OCI-M1 (cell line): ENCODE data around the gene KATNAL1.

Source experiments
- DNase-seq: peaks from one replicate; lab custom pipeline; 2025; lab: John Stamatoyannopoulos, UW

Gene KATNAL1

GRCh38 chr13:30163441-30163840, 143.9 kb downstream of the KATNAL1 start:
- no peak for DNase-seq

- DNase-seq: no peak
These were observed 147.9 kb downstream of the KATNAL1 start for GRCh38 chr13:30159446-30159839.

- no peak for DNase-seq
These were observed 148.4 kb downstream of the KATNAL1 start for GRCh38 chr13:30158774-30159445.

GRCh38 chr13:30157616-30157993, 149.7 kb downstream of the KATNAL1 start:
- no peak for DNase-seq

- no peak for DNase-seq
These were observed 150.3 kb downstream of the KATNAL1 start for GRCh38 chr13:30156826-30157615.

- DNase-seq: no peak
These were observed 151.1 kb downstream of the KATNAL1 start for GRCh38 chr13:30156270-30156669.

GRCh38 chr13:30154931-30155330, 152.4 kb downstream of the KATNAL1 start:
- DNase-seq: no peak

- no peak for DNase-seq
These were observed 152.8 kb downstream of the KATNAL1 start for GRCh38 chr13:30154531-30154930.

- DNase-seq: no peak
These were observed 153.6 kb downstream of the KATNAL1 start for GRCh38 chr13:30153545-30154426.
